ENCODE results near the gene EMILIN2.
A peak's percentile ranks its signal among the peaks of the same experiment; 100 is the strongest.
"Not testable (repeated sequence)": the region's sequence is repeated elsewhere in the genome, so short reads cannot be mapped to it uniquely, and the experiment has no call there.

Gene EMILIN2

DNA sequence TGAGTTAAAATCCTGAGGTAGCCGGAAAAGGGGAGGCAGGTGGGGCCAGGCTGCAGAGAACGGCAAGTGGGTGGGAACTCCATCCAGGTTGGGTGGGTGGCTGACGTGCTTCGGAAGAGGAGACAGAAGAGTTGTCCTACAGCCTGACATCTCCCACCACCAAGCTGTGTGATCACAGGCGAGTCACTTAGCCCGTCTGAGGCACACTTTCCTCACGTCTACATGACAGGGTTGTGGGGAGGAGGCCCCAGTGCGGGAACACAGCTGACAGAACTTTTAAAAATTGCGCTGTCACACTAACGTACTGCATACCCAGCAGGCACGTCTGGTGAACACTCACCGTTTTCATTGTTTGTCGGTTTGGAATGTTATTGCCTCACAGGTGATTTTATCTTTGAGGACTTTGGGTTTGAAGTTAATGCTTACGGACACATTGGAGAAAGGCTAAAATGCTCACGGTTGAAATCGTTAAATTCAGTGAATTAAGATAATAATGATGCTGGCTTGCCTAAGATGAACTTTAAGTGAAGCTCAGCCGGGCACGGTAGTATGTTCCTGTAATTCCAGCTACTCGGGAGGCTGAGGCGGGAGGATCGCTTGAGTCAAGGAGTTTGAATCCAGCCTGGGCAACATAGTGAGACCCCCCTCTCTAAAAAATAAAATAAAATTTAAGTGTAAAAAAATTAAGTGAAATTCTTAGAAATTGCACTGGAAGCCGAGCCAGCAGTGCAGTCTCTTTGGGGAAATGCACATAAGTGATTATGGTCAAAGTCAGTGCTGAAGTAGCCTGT lies 8.9 kb downstream of the EMILIN2 start:
- Histone ChIP-seq H3K4me2 (ENCODE audit: low read length, poor library complexity, severe bottlenecking) (no peak overlapping the region), H4K91ac (ENCODE audit: low read length) (no peak overlapping the region), H3K4ac (ENCODE audit: low read depth in 1 of 2, low read length in 2 of 2) (no peak overlapping the region), H3K23ac (ENCODE audit: low read length in 2 of 2) (no peak overlapping the region), H3K9ac (ENCODE audit: low read length) (peak overlapping the region; percentile 82), H2BK12ac (ENCODE audit: low read length in 2 of 2) (no peak overlapping the region), H4K8ac (ENCODE audit: low read length) (no peak overlapping the region), H2BK120ac (ENCODE audit: low read depth, low read length) (no peak overlapping the region), H3K27me3 (ENCODE audit: control insufficient read depth in 1 of 2, insufficient read depth in 1 of 2, low read length in 2 of 2) (peaks cover 0 to 9% of the 10 kb centered on the region in 2 experiments), H2BK15ac (ENCODE audit: low read depth, poor library complexity, severe bottlenecking) (no peak overlapping the region), H3K18ac (ENCODE audit: low read depth in 1 of 2, low read length in 2 of 2) (peak overlapping the region in 1 of 2 experiments; percentile 38), H3K27ac (ENCODE audit: low read length, poor library complexity, severe bottlenecking) (no peak overlapping the region), H3K4me3 (ENCODE audit: insufficient read depth in 1 of 2, low read depth in 1 of 2, low read length in 2 of 2) (no peak overlapping the region), H3K36me3 (ENCODE audit: control insufficient read depth in 1 of 2, insufficient read depth in 2 of 2, low read depth in 1 of 2, low read length in 2 of 2) (peaks cover 0 to 4% of the 10 kb centered on the region in 2 experiments), H3K79me1 (replicated peaks; ENCODE audit: low read length, poor library complexity, severe bottlenecking) (no peaks in the 10 kb centered on the region), H3K14ac (ENCODE audit: low read length in 2 of 2) (peak overlapping the region in 1 of 2 experiments; percentile 51), H2BK5ac (ENCODE audit: low read depth, low read length, poor library complexity, severe bottlenecking) (no peak overlapping the region), H2AK5ac (ENCODE audit: low read length, severe bottlenecking) (no peak overlapping the region), H2AFZ (ENCODE audit: low read depth, low read length) (no peak overlapping the region), H3K4me1 (ENCODE audit: control insufficient read depth, insufficient read depth, low read depth, low read length) (no peaks in the 10 kb centered on the region), H3K9me3 (ENCODE audit: control insufficient read depth, low read length) (no peaks in the 10 kb centered on the region)
- WGBS: 90% methylated on average over 20 of the region's 22 CpGs
- no peak for DNase-seq

- no peak for DNase-seq
- WGBS: 86% methylated on average over 11 of the region's 11 CpGs
- Histone ChIP-seq H4K91ac (ENCODE audit: low read length) (no peak overlapping the region), H3K27me3 (ENCODE audit: control insufficient read depth in 1 of 2, insufficient read depth in 1 of 2, low read length in 2 of 2) (peaks cover 0 to 8% of the 10 kb centered on the region in 2 experiments), H3K79me1 (replicated peaks; ENCODE audit: low read length, poor library complexity, severe bottlenecking) (no peaks in the 10 kb centered on the region), H2AK5ac (ENCODE audit: low read length, severe bottlenecking) (no peak overlapping the region), H3K23ac (ENCODE audit: low read length in 2 of 2) (no peak overlapping the region), H4K8ac (ENCODE audit: low read length) (no peak overlapping the region), H2BK120ac (ENCODE audit: low read depth, low read length) (no peak overlapping the region), H2AFZ (ENCODE audit: low read depth, low read length) (no peak overlapping the region), H3K9ac (ENCODE audit: low read length) (peak overlapping the region; percentile 82), H3K4ac (ENCODE audit: low read depth in 1 of 2, low read length in 2 of 2) (no peak overlapping the region), H3K27ac (ENCODE audit: low read length, poor library complexity, severe bottlenecking) (no peak overlapping the region), H3K18ac (ENCODE audit: low read depth in 1 of 2, low read length in 2 of 2) (no peak overlapping the region), H2BK5ac (ENCODE audit: low read depth, low read length, poor library complexity, severe bottlenecking) (no peak overlapping the region), H3K4me1 (ENCODE audit: control insufficient read depth, insufficient read depth, low read depth, low read length) (no peaks in the 10 kb centered on the region), H3K9me3 (ENCODE audit: control insufficient read depth, low read length) (no peaks in the 10 kb centered on the region), H2BK15ac (ENCODE audit: low read depth, poor library complexity, severe bottlenecking) (no peak overlapping the region), H3K4me2 (ENCODE audit: low read length, poor library complexity, severe bottlenecking) (no peak overlapping the region), H3K36me3 (ENCODE audit: control insufficient read depth in 1 of 2, insufficient read depth in 2 of 2, low read depth in 1 of 2, low read length in 2 of 2) (peaks cover 0 to 4% of the 10 kb centered on the region in 2 experiments), H2BK12ac (ENCODE audit: low read length in 2 of 2) (no peak overlapping the region), H3K4me3 (ENCODE audit: insufficient read depth in 1 of 2, low read depth in 1 of 2, low read length in 2 of 2) (peak overlapping the region in 1 of 2 experiments; percentile 50), H3K14ac (ENCODE audit: low read length in 2 of 2) (no peak overlapping the region)
These were observed 9.9 kb downstream of the EMILIN2 start for GRCh38 chr18:2856547-2857170.

DNA sequence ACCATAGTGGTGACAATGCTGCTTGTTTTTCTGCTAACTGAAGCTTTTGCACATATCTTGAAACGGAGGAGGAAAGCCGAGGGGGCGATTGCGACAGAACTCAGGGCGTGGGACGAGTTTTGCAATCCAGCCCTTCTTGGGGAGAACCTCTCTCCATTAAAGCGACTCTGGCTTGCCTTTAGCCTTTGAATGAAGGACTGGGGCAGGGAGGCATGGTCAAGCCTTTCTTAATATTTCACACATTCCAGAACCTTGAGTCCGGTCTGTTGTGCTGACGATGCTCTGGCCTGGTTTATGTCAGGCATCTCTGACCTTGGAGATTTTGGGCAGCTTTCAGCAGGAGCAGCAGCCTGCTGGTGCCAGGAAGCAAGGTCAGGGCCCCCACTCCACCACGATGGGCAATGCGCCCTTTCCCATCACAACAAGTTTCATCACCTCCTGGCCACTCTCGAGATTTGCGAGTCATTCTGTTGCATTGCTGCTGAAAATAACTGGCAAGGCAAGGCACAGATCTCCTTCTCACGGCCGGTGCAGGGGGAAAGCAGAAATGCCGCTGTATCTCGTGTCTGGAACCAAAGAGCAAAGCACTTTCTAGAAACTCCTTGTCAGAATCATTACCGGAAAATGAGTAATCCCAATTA lies 10.8 kb downstream of the EMILIN2 start:
- H3K14ac ChIP-seq (ENCODE audit: low read length in 2 of 2): no peak overlapping the region
- H2AFZ ChIP-seq (ENCODE audit: low read depth, low read length): no peak overlapping the region
- no peak overlapping the region for H2AK5ac ChIP-seq (ENCODE audit: low read length, severe bottlenecking)
- no peak overlapping the region for H3K4ac ChIP-seq (ENCODE audit: low read depth in 1 of 2, low read length in 2 of 2)
- no peaks in the 10 kb centered on the region for H3K4me1 ChIP-seq (ENCODE audit: control insufficient read depth, insufficient read depth, low read depth, low read length)
- H3K27me3 ChIP-seq (ENCODE audit: control insufficient read depth in 1 of 2, insufficient read depth in 1 of 2, low read length in 2 of 2): peaks cover 0 to 8% of the 10 kb centered on the region in 2 experiments
- WGBS: 29% methylated on average over 17 of the region's 18 CpGs
- H3K79me1 ChIP-seq (replicated peaks; ENCODE audit: low read length, poor library complexity, severe bottlenecking): no peaks in the 10 kb centered on the region
- no peak overlapping the region for H3K27ac ChIP-seq (ENCODE audit: low read length, poor library complexity, severe bottlenecking)
- H3K9ac ChIP-seq (ENCODE audit: low read length): peak overlapping the region; percentile 82
- H3K4me3 ChIP-seq (ENCODE audit: insufficient read depth in 1 of 2, low read depth in 1 of 2, low read length in 2 of 2): peak overlapping the region in 1 of 2 experiments; percentile 50
- H3K23ac ChIP-seq (ENCODE audit: low read length in 2 of 2): no peak overlapping the region
- no peak overlapping the region for H2BK120ac ChIP-seq (ENCODE audit: low read depth, low read length)
- no peaks in the 10 kb centered on the region for H3K9me3 ChIP-seq (ENCODE audit: control insufficient read depth, low read length)
- H3K36me3 ChIP-seq (ENCODE audit: control insufficient read depth in 1 of 2, insufficient read depth in 2 of 2, low read depth in 1 of 2, low read length in 2 of 2): peaks cover 0 to 4% of the 10 kb centered on the region in 2 experiments
- H4K8ac ChIP-seq (ENCODE audit: low read length): no peak overlapping the region
- DNase-seq: peak; percentile 87
- H2BK15ac ChIP-seq (ENCODE audit: low read depth, poor library complexity, severe bottlenecking): no peak overlapping the region
- H3K4me2 ChIP-seq (ENCODE audit: low read length, poor library complexity, severe bottlenecking): no peak overlapping the region
- no peak overlapping the region for H2BK12ac ChIP-seq (ENCODE audit: low read length in 2 of 2)
- no peak overlapping the region for H3K18ac ChIP-seq (ENCODE audit: low read depth in 1 of 2, low read length in 2 of 2)
- no peak overlapping the region for H2BK5ac ChIP-seq (ENCODE audit: low read depth, low read length, poor library complexity, severe bottlenecking)
- no peak overlapping the region for H4K91ac ChIP-seq (ENCODE audit: low read length)

GRCh38 chr18:2860397-2860796 lies 13.6 kb downstream of the EMILIN2 start:
- H3K79me1 ChIP-seq (replicated peaks; ENCODE audit: low read length, poor library complexity, severe bottlenecking); H2BK120ac ChIP-seq (ENCODE audit: low read depth, low read length); H4K8ac ChIP-seq (ENCODE audit: low read length); H3K18ac ChIP-seq (ENCODE audit: low read depth in 1 of 2, low read length in 2 of 2); H3K4me3 ChIP-seq (ENCODE audit: insufficient read depth in 1 of 2, low read depth in 1 of 2, low read length in 2 of 2); H3K4me2 ChIP-seq (ENCODE audit: low read length, poor library complexity, severe bottlenecking); DNase-seq; H3K4me1 ChIP-seq (ENCODE audit: control insufficient read depth, insufficient read depth, low read depth, low read length); H3K27ac ChIP-seq (ENCODE audit: low read length, poor library complexity, severe bottlenecking); H3K36me3 ChIP-seq (ENCODE audit: control insufficient read depth in 1 of 2, insufficient read depth in 2 of 2, low read depth in 1 of 2, low read length in 2 of 2); H2BK12ac ChIP-seq (ENCODE audit: low read length in 2 of 2); H2AFZ ChIP-seq (ENCODE audit: low read depth, low read length); H3K27me3 ChIP-seq (ENCODE audit: control insufficient read depth in 1 of 2, insufficient read depth in 1 of 2, low read length in 2 of 2); H4K91ac ChIP-seq (ENCODE audit: low read length); H2AK5ac ChIP-seq (ENCODE audit: low read length, severe bottlenecking); H3K23ac ChIP-seq (ENCODE audit: low read length in 2 of 2); H3K9ac ChIP-seq (ENCODE audit: low read length); H3K14ac ChIP-seq (ENCODE audit: low read length in 2 of 2); H2BK5ac ChIP-seq (ENCODE audit: low read depth, low read length, poor library complexity, severe bottlenecking); H3K9me3 ChIP-seq (ENCODE audit: control insufficient read depth, low read length); H3K4ac ChIP-seq (ENCODE audit: low read depth in 1 of 2, low read length in 2 of 2); H2BK15ac ChIP-seq (ENCODE audit: low read depth, poor library complexity, severe bottlenecking): not testable (repeated sequence)

Measured in mesenchymal stem cell (in vitro differentiated cells and primary cell).